HepG2 (cell line): ENCODE measurements around the gene JADE3. TPM values are rescaled to one million over a fixed set of nuclear protein-coding genes. Genes with fewer than 3 reads are reported as not detected.

ENCODE experiments used
- ATF1 ChIP-seq: IDR thresholded peaks from 2 replicates; pipeline ENCODE4 v1.6.1; 2016; ENCODE audit warnings: mild to moderate bottlenecking, control low read depth
- FOXO4 ChIP-seq: sonication (generic); formaldehyde crosslinking; conservative IDR thresholded peaks from 2 replicates; pipeline ENCODE4 v1.8.1; 2023; ENCODE audit warnings: missing genetic modification reagents
- MEIS1 ChIP-seq: sonication (generic); formaldehyde crosslinking; IDR thresholded peaks from 2 replicates; pipeline ENCODE4 v1.9.0; 2021; ENCODE audit warnings: mild to moderate bottlenecking, missing genetic modification reagents, moderate library complexity, borderline replicate concordance
- MNT ChIP-seq: fragments of 450-650 bp; IDR thresholded peaks from 2 replicates; pipeline ENCODE4 v1.6.1; 2016
- MYNN ChIP-seq: sonication (generic); formaldehyde crosslinking; IDR thresholded peaks from 2 replicates; pipeline ENCODE4 v1.4.0; 2020; ENCODE audit warnings: mild to moderate bottlenecking, low read depth, missing genetic modification reagents
- NFKB2 ChIP-seq: sonication (generic); formaldehyde crosslinking; IDR thresholded peaks from 2 replicates; pipeline ENCODE4 v1.4.0; 2020; ENCODE audit warnings: missing genetic modification reagents, borderline replicate concordance
- NR0B2 ChIP-seq: sonication (generic); formaldehyde crosslinking; IDR thresholded peaks from 2 replicates; pipeline ENCODE4 v1.4.0; 2020; ENCODE audit warnings: mild to moderate bottlenecking, missing genetic modification reagents
- RELA ChIP-seq: sonication (generic); formaldehyde crosslinking; IDR thresholded peaks from 2 replicates; pipeline ENCODE4 v1.4.0; 2020; ENCODE audit warnings: missing genetic modification reagents
- TOPORS ChIP-seq: sonication (generic); formaldehyde crosslinking; IDR thresholded peaks from 2 replicates; pipeline ENCODE4 v1.8.0; 2023; ENCODE audit warnings: mild to moderate bottlenecking, missing genetic modification reagents
- ZBTB25 ChIP-seq: IDR thresholded peaks from 2 replicates; pipeline ENCODE4 v1.6.1; 2018; ENCODE audit warnings: missing genetic modification reagents
- ZNF124 ChIP-seq: sonication (generic); formaldehyde crosslinking; IDR thresholded peaks from 2 replicates; pipeline ENCODE4 v1.4.0; 2020; ENCODE audit warnings: missing genetic modification reagents
- ZNF18 ChIP-seq: sonication (generic); formaldehyde crosslinking; IDR thresholded peaks from 2 replicates; pipeline ENCODE4 v1.8.0; 2022; ENCODE audit warnings: mild to moderate bottlenecking, missing genetic modification reagents; ENCODE audit not compliant: insufficient replicate concordance
- ZNF333 ChIP-seq: sonication (generic); formaldehyde crosslinking; IDR thresholded peaks from 2 replicates; pipeline ENCODE4 v1.4.0; 2020; ENCODE audit warnings: mild to moderate bottlenecking, missing genetic modification reagents, borderline replicate concordance
- ZNF646 ChIP-seq: sonication (generic); formaldehyde crosslinking; IDR thresholded peaks from 2 replicates; pipeline ENCODE4 v1.9.0; 2021; ENCODE audit warnings: mild to moderate bottlenecking, missing genetic modification reagents
- polyA plus RNA-seq, 8 experiments: library from polyadenylated mRNA; depleted of rRNA in 3 of 8; stranded (reverse) in 7 of 8; unstranded in 1 of 8; fragments of >200 nt; fragmentation: Illumina TruSeq in 4 of 8; extraction: Trizol in 4 of 8; gene quantifications; 2 replicates each; pipeline versions ENCODE4 v1.2.1 to v1.2.3, GENCODE V29; 2011 to 2016; ENCODE audit warnings: low read depth in 4 of 8, missing spikeins in 1 of 8, mixed read lengths in 1 of 8; ENCODE audit not compliant: insufficient read depth in 1 of 8
- total RNA-seq, 5 experiments: library from RNA; depleted of rRNA; stranded (reverse); fragments of >200 nt; fragmentation: Illumina TruSeq; extraction: Trizol; gene quantifications; 2 replicates each; pipeline ENCODE4 v1.2.3, GENCODE V29; 2016; ENCODE audit warnings: low read depth in 1 of 5

The JADE3 gene
- total and polyA plus RNA-seq, 2 of the 13 experiments (the other 11 are each of a cell fraction or from before 2014, with no cell fraction given): 7.7 to 7.8 TPM

- TF ChIP-seq NR0B2 (CRISPR knock-in tag): no peak
- TF ChIP-seq ZNF124 (CRISPR knock-in tag): no peak
- TF ChIP-seq ZBTB25: 0 out of 2 replicates have a peak, but pooled peaks have one; percentile 29
- TF ChIP-seq MYNN (CRISPR knock-in tag): no peak
- no peak for TF ChIP-seq NFKB2 (CRISPR knock-in tag)
- TF ChIP-seq MNT: no peak
- TF ChIP-seq RELA: no peak
- TF ChIP-seq ATF1 (CRISPR knock-in tag): no peak
- no peak for TF ChIP-seq FOXO4 (CRISPR knock-in tag)
- 0 out of 2 replicates have a peak, but pooled peaks have one; percentile 32 for TF ChIP-seq MEIS1
- TF ChIP-seq ZNF646: no peak
- no peak for TF ChIP-seq ZNF333 (CRISPR knock-in tag)
- TF ChIP-seq TOPORS (CRISPR knock-in tag): no peak
- no peak for TF ChIP-seq ZNF18 (CRISPR knock-in tag)
Observed at GRCh38 chrX:47080215-47080914, 168.1 kb downstream of the JADE3 start (continued).
